Endothelial cell of umbilical vein (primary cell): ENCODE data around the gene CHST8. TPM values are rescaled to one million over a fixed set of nuclear protein-coding genes. Genes with fewer than 3 reads are reported as not detected.

Source experiments
- BruUV-seq: library from RNA; stranded (reverse); fragments of 400-500 nt; replicated peaks from 2 replicates; lab custom pipeline; 2021; lab: Mats Ljungman, UMichigan
- CTCF ChIA-PET: fragments of 300-600, 350-600 bp; sonication (Branson Sonifier 250); formaldehyde crosslinking; loops from one replicate; lab custom pipeline; 2021; ENCODE audit warnings: antibody characterized with exemption, inconsistent platforms; lab: Charles Lee
- POLR2A ChIA-PET: fragments of 300-600, 350-600 bp; sonication (Branson Sonifier 250); formaldehyde crosslinking; loops from one replicate; lab custom pipeline; 2021; ENCODE audit warnings: antibody characterized with exemption, inconsistent platforms; lab: Charles Lee
- DNase-seq: peaks from one replicate; pipeline ENCODE4 v3.0.0-alpha.2; 2011; ENCODE audit warnings: low read depth, low spot score
- FAIRE-seq: peaks from 2 replicates; lab custom pipeline; 2011; peaks lifted over from hg19 to GRCh38; lab: Jason Lieb, UNC
- H2AFZ ChIP-seq: 2 replicates; pipeline ENCODE4 v1.6.0; 2012; ENCODE audit warnings: low read depth, low read length, control low read depth, inconsistent platforms
- H3K27ac ChIP-seq: 2 replicates; pipeline ENCODE4 v1.5.1; 2011; ENCODE audit warnings: low read depth, mild to moderate bottlenecking, control low read depth, low read length, moderate library complexity; ENCODE audit not compliant: insufficient read depth
- H3K27me3 ChIP-seq, 2 experiments: 2 replicates each; pipeline versions ENCODE4 v1.6.0 to v1.6.1; 2011; ENCODE audit warnings: low read length in 2 of 2, mixed read lengths in 1 of 2; ENCODE audit not compliant: control insufficient read depth in 2 of 2, insufficient read depth in 2 of 2
- H3K36me3 ChIP-seq, 2 experiments: 2 replicates in 1 of 2; 3 replicates in 1 of 2; pipeline ENCODE4 v1.5.1; 2011; ENCODE audit warnings: low read length in 2 of 2, mild to moderate bottlenecking in 1 of 2, moderate library complexity in 1 of 2; ENCODE audit not compliant: control insufficient read depth in 2 of 2, insufficient read depth in 2 of 2; ENCODE audit errors: extremely low read depth in 1 of 2
- H3K4me1 ChIP-seq: 3 replicates; pipeline ENCODE4 v1.5.1; 2011; ENCODE audit warnings: mild to moderate bottlenecking, low read length; ENCODE audit not compliant: control insufficient read depth, insufficient read depth; ENCODE audit errors: extremely low read depth
- H3K4me2 ChIP-seq: 2 replicates; pipeline ENCODE4 v1.6.1; 2011; ENCODE audit warnings: low read length, control low read depth, mixed read lengths; ENCODE audit not compliant: insufficient read depth
- H3K4me3 ChIP-seq, 3 experiments: fragments of 200-600 bp in 1 of 3; sonication (generic), shearing (Covaris generic) in 1 of 3; replicated peaks in 1 of 3; 2 replicates each; pipeline ENCODE4 v1.5.1; 2011 to 2016; ENCODE audit warnings: control low read depth in 3 of 3, low read length in 3 of 3, mild to moderate bottlenecking in 2 of 3, inconsistent platforms in 1 of 3, low read depth in 1 of 3, moderate library complexity in 1 of 3; ENCODE audit not compliant: insufficient read depth in 1 of 3
- H3K79me2 ChIP-seq: 2 replicates; pipeline ENCODE4 v1.6.0; 2012; ENCODE audit warnings: low read length, inconsistent platforms; ENCODE audit not compliant: control insufficient read depth, insufficient read depth
- H3K9ac ChIP-seq: replicated peaks from 2 replicates; pipeline ENCODE3; 2011; ENCODE audit warnings: low read length, control low read depth; ENCODE audit not compliant: insufficient read depth; ENCODE audit errors: extremely low read depth
- H3K9me1 ChIP-seq: replicated peaks from 3 replicates; pipeline ENCODE4 v1.6.0; 2011; ENCODE audit warnings: mild to moderate bottlenecking, low read length; ENCODE audit not compliant: control insufficient read depth, insufficient read depth; ENCODE audit errors: extremely low read depth
- H3K9me3 ChIP-seq: replicated peaks from 2 replicates; pipeline ENCODE4 v1.5.1; 2012; ENCODE audit warnings: low read length, inconsistent platforms; ENCODE audit not compliant: control insufficient read depth, insufficient read depth
- H4K20me1 ChIP-seq: replicated peaks from 2 replicates; pipeline ENCODE3; 2011; ENCODE audit warnings: mild to moderate bottlenecking, low read length; ENCODE audit not compliant: control insufficient read depth, insufficient read depth; ENCODE audit errors: extremely low read depth
- EZH2 ChIP-seq: IDR thresholded peaks from 2 replicates; pipeline ENCODE4 v1.6.1; 2012; ENCODE audit warnings: borderline replicate concordance, low read depth, mild to moderate bottlenecking, moderate library complexity, low read length, inconsistent platforms; ENCODE audit not compliant: severe bottlenecking
- FOS ChIP-seq: IDR thresholded peaks from 2 replicates; pipeline ENCODE4 v1.6.1; 2011; ENCODE audit warnings: mild to moderate bottlenecking, low read length, moderate library complexity, borderline replicate concordance; ENCODE audit not compliant: insufficient read depth
- GATA2 ChIP-seq: IDR thresholded peaks from 2 replicates; pipeline ENCODE4 v1.7.0; 2011; ENCODE audit warnings: low read depth, mild to moderate bottlenecking, moderate library complexity, mixed read lengths, low read length; ENCODE audit not compliant: insufficient read length, insufficient read depth
- JUN ChIP-seq: IDR thresholded peaks from 2 replicates; pipeline ENCODE4 v1.6.1; 2011; ENCODE audit warnings: borderline replicate concordance, low read depth; ENCODE audit not compliant: insufficient read length, insufficient read depth
- MAX ChIP-seq: IDR thresholded peaks from 2 replicates; pipeline ENCODE4 v1.6.1; 2011; ENCODE audit not compliant: insufficient read depth, insufficient read length
- MYC ChIP-seq: IDR thresholded peaks from one replicate; pipeline ENCODE4 v1.6.1; 2011; ENCODE audit warnings: mild to moderate bottlenecking, low read depth, low read length
- POLR2A ChIP-seq: IDR thresholded peaks from 2 replicates; pipeline ENCODE4 v1.6.1; 2012; ENCODE audit warnings: low read depth, mild to moderate bottlenecking, control low read depth, low read length
- POLR2AphosphoS5 ChIP-seq: IDR thresholded peaks from 2 replicates; pipeline ENCODE4 v1.6.1; 2012; ENCODE audit warnings: low read depth, mild to moderate bottlenecking, control low read depth, low read length, moderate library complexity; ENCODE audit not compliant: insufficient read depth
- dilution Hi-C: fragments of 300-500 bp; cut with MboI; formaldehyde crosslinking; loops from one replicate; pipeline ENCODE4 v1.15.0; 2019; ENCODE audit warnings: low sequenced_read_pairs; ENCODE audit not compliant: extremely low pct_ligation_motif_present
- intact Hi-C: fragments of 100-400 bp; cut with micrococcal nuclease; formaldehyde crosslinking; loops from one replicate; pipeline ENCODE4 v1.10.0; 2022
- polyA plus RNA-seq, 4 experiments: library from polyadenylated mRNA; depleted of rRNA in 3 of 4; stranded (reverse) in 3 of 4; unstranded in 1 of 4; fragments of >200 nt; gene quantifications; 2 replicates each; pipeline versions ENCODE4 v1.2.1 to v1.2.3, GENCODE V29; 2011 to 2012; ENCODE audit warnings: missing spikeins in 1 of 4
- total RNA-seq: library from RNA; stranded (reverse); gene quantifications from 2 replicates; pipeline ENCODE4 v1.2.3, GENCODE V29; 2021
- TF ChIP-seq, protein P1 (sequence below), 2 donors: IDR thresholded peaks; 1 replicate in 1 of 2; 2 replicates in 1 of 2; pipeline ENCODE4 v1.5.1; 2011; ENCODE audit warnings: low read length in 2 of 2, mild to moderate bottlenecking in 2 of 2, moderate library complexity in 2 of 2, control low read depth in 1 of 2, inconsistent platforms in 1 of 2, low read depth in 1 of 2; ENCODE audit not compliant: insufficient read depth in 1 of 2; ENCODE audit errors: extremely low read depth in 1 of 2

Gene CHST8
- total and polyA plus RNA-seq, 2 donors (not counting 3 experiments of a cell fraction or from before 2014, with no cell fraction given): not detected

DNA sequence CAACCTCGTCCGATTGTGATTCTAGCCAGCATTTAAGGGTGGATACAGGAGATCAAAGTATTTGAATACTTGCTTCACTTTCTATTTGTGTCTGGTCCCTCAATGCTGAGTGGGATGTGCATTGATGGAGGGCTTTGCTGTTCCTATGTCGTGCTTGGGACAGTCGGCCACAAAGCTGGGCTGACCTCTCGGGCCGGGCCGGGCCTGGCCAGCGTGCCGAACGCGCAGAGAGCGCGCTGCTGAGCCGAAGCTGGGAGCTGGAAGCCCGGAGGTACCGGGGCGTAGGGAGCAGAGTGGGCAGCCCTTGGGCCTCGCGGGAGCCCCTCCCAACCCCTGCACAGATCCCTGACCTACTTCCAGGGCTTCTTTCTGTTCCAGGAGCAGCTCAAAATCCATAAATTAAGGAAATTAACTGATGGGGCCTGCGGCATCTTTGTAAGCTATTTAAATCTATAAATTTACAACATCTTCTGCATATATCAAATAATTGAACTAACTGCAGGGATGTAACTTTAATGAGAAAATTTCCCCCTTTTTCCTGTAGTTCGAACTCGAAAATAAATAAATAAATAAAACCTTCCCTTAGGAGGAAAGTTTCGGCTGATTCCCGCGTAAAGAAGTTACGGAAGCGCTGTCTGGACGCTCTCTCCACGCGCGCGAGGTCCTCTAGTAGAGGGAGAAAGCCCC, 173.1 kb downstream of the CHST8 start:
- peak overlapping the region; percentile 84 for H3K4me2 ChIP-seq
- intact Hi-C loops: loop anchor here (1.0 to 5.0 kb wide), 6 partner anchors 17 to 377 kb away; partner anchors contain the start of gene LSM14A
- ChIA-PET POLR2A (interaction anchor here (0.7 to 1.0 kb wide), 2 partner anchors 25 to 111 kb away, joined by 3 to 4 read pairs; no protein-coding TSS in a partner anchor), CTCF (interaction anchor here (0.6 to 3.7 kb wide), 40 partner anchors 9 to 420 kb away, joined by 3 to 37 read pairs (median 4); no protein-coding TSS in a partner anchor)
- no peak for TF ChIP-seq POLR2AphosphoS5
- TF ChIP-seq POLR2A: no peak
- no peak for TF ChIP-seq JUN
- TF ChIP-seq MAX: no peak
- TF ChIP-seq, protein P1, sequence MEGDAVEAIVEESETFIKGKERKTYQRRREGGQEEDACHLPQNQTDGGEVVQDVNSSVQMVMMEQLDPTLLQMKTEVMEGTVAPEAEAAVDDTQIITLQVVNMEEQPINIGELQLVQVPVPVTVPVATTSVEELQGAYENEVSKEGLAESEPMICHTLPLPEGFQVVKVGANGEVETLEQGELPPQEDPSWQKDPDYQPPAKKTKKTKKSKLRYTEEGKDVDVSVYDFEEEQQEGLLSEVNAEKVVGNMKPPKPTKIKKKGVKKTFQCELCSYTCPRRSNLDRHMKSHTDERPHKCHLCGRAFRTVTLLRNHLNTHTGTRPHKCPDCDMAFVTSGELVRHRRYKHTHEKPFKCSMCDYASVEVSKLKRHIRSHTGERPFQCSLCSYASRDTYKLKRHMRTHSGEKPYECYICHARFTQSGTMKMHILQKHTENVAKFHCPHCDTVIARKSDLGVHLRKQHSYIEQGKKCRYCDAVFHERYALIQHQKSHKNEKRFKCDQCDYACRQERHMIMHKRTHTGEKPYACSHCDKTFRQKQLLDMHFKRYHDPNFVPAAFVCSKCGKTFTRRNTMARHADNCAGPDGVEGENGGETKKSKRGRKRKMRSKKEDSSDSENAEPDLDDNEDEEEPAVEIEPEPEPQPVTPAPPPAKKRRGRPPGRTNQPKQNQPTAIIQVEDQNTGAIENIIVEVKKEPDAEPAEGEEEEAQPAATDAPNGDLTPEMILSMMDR (IDR thresholded peaks at IDR 0.05; ENCODE audit: extremely low read depth in 1 of 2, insufficient read depth in 1 of 2, low read depth in 1 of 2, low read length in 2 of 2): no peak
- no peak for TF ChIP-seq EZH2
- TF ChIP-seq MYC: no peak
- no peak for TF ChIP-seq FOS
- TF ChIP-seq GATA2: no peak
- H2AFZ ChIP-seq: peak overlapping the region; percentile 50
- H3K9ac ChIP-seq: peak overlapping the region; percentile 96
- H3K9me1 ChIP-seq: no peaks in the 10 kb centered on the region
- dilution Hi-C loops: no loop called here
- H3K79me2 ChIP-seq: no peaks in the 10 kb centered on the region
- TSS peak; percentile 55 for BruUV-seq
- no peaks in the 10 kb centered on the region for H4K20me1 ChIP-seq
- peaks cover 0 to 2% of the 10 kb centered on the region in 2 experiments for H3K36me3 ChIP-seq
- peak overlapping the region; percentile 64 to 86 (median 71) for H3K4me3 ChIP-seq
- FAIRE-seq (peak; percentile 47), DNase-seq (no peak)
- no peaks in the 10 kb centered on the region for H3K27me3 ChIP-seq
- no peaks in the 10 kb centered on the region for H3K9me3 ChIP-seq
- H3K4me1 ChIP-seq: peaks cover 17% of the 10 kb centered on the region
- H3K27ac ChIP-seq: peak overlapping the region; percentile 83
